Right lobe of liver (tissue), 6 donors: ENCODE measurements around the gene ACAP3. TPM values are rescaled to one million over a fixed set of nuclear protein-coding genes. Genes with fewer than 3 reads are reported as not detected.
A peak's percentile ranks its signal among the peaks of the same experiment; 100 is the strongest.
"Not testable (repeated sequence)": the region's sequence is repeated elsewhere in the genome, so short reads cannot be mapped to it uniquely, and the experiment has no call there.

Experiments used
- ATAC-seq, 4 donors: fragments of 200-7000 bp; cut with Tn5 transposase; one replicate each; pipeline ENCODE4 v1.9.1; 2020; ENCODE audit warnings: mild to moderate bottlenecking in 4 of 4, moderate library complexity in 4 of 4
- DNase-seq, 3 donors: peaks; one replicate each; pipeline ENCODE4 v3.0.0-alpha.2; 2020
- H3K27ac ChIP-seq, 3 donors: fragments of 200-600 bp; one replicate each; pipeline ENCODE4 v1.8.0; 2022
- H3K27me3 ChIP-seq, 2 donors: fragments of 200-600 bp; one replicate each; pipeline ENCODE4 v1.8.0; 2022
- H3K36me3 ChIP-seq, 4 donors: fragments of 200-600 bp; sonication (generic) in 1 of 4; one replicate each; pipeline versions ENCODE4 v1.5.1 to v1.8.0; 2017 to 2022; ENCODE audit warnings: control low read depth in 1 of 4
- H3K4me1 ChIP-seq, 4 donors: fragments of 200-600 bp; sonication (generic) in 1 of 4; one replicate each; pipeline versions ENCODE4 v1.5.1 to v1.8.0; 2017 to 2022; ENCODE audit warnings: control low read depth in 1 of 4
- H3K4me3 ChIP-seq, 3 donors: fragments of 200-600 bp; one replicate each; pipeline ENCODE4 v1.8.0; 2022
- H3K9me3 ChIP-seq, 4 donors: fragments of 200-600 bp; sonication (generic) in 1 of 4; one replicate each; pipeline versions ENCODE4 v1.5.1 to v1.8.0; 2017 to 2022; ENCODE audit warnings: control low read depth in 1 of 4
- POLR2A ChIP-seq: fragments of 450-650 bp; IDR thresholded peaks from one replicate; pipeline ENCODE4 v1.6.1; 2017; ENCODE audit warnings: antibody characterized with exemption, mild to moderate bottlenecking
- WGBS: methylation state at CpG from one replicate; pipeline ENCODE4 v1.1.6; 2018; ENCODE audit warnings: low coverage, low lambda C conversion rate; ENCODE audit not compliant: insufficient coverage; ENCODE audit errors: missing lambda C conversion rate; 5-methylcytosine and 5-hydroxymethylcytosine counted together
- intact Hi-C, 2 donors: fragments of 100-400 bp; cut with DNase I; formaldehyde crosslinking; loops; one replicate each; pipeline versions ENCODE4 v1.11.2 to v1.14.1; 2022
- total RNA-seq, 6 experiments: library from RNA; depleted of rRNA in 2 of 6; stranded (reverse); fragments of >200 nt in 2 of 6; fragmentation: NEBNext Ultra II Directional in 3 of 6; extraction: Animal tissue kit (Norgen Biotek cat#: 25700) in 3 of 6; gene quantifications; one replicate each; pipeline versions ENCODE4 v1.1.0 to v1.2.4, GENCODE V29; 2016 to 2023
- TF ChIP-seq, protein P1 (sequence below), 4 donors: fragments of 200-600 bp in 3 of 4; fragments of 450-650 bp in 1 of 4; IDR thresholded peaks; one replicate each; pipeline versions ENCODE4 v1.5.1 to v1.8.0; 2016 to 2022; ENCODE audit warnings: antibody characterized with exemption in 4 of 4, mild to moderate bottlenecking in 2 of 4
- donor health status: DM: no; HTN: yes; CAD: no.
- donor health status: DM: no; HTN: no; CAD: no.
- donor health status: DM: no; HTN: no; CAD: no.
- donor health status: DM: no; HTN: yes; CAD: no.
- donor health status: DM: no; HTN: yes; CAD: no.

Gene ACAP3
- total RNA-seq, 6 experiments from 2014 or later, result 20.1 to 28.0 (median 22.0) TPM

DNA sequence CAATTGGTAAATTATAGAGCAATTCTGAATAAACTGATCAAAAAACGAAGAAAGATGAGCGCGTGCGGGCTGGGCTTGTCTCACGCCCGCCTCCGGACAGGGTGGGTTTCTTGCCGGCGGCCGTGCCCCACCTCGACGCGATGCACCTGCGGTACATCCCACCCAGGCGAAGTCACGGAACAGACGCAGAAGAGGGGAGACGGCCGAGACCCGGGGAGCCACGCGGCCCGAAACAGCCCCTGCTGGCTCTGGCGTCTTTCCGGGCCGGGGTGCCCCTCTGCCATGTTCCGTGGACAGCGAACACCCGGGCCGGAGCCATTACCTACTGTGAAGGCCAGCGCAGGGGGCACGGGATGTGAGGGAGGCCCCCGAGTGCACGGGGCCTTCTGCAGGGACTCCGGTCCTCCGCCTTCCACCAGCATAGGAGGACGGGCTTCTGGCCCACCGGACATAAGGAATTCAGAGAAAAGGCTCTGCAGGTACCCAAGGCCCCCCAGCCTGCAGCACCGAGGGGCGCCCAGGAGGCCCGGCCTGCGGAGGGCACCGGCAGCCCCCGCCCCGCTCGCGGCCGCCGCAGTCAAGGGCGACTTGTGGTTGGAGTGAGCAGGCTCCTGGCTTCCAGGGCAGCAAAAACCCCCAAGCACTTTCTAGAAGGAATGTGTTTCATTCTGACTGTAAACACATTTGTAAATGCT is 53.6 kb downstream of the ACAP3 start:
- Histone ChIP-seq H3K36me3 (peaks cover 0 to 34% (median 11%) of the 10 kb centered on the region in 4 donors), H3K4me1 (no peaks in the 10 kb centered on the region), H3K27me3 (no peaks in the 10 kb centered on the region), H3K4me3 (no peak overlapping the region), H3K9me3 (no peaks in the 10 kb centered on the region), H3K27ac (no peak overlapping the region)
- TF ChIP-seq, protein P1, sequence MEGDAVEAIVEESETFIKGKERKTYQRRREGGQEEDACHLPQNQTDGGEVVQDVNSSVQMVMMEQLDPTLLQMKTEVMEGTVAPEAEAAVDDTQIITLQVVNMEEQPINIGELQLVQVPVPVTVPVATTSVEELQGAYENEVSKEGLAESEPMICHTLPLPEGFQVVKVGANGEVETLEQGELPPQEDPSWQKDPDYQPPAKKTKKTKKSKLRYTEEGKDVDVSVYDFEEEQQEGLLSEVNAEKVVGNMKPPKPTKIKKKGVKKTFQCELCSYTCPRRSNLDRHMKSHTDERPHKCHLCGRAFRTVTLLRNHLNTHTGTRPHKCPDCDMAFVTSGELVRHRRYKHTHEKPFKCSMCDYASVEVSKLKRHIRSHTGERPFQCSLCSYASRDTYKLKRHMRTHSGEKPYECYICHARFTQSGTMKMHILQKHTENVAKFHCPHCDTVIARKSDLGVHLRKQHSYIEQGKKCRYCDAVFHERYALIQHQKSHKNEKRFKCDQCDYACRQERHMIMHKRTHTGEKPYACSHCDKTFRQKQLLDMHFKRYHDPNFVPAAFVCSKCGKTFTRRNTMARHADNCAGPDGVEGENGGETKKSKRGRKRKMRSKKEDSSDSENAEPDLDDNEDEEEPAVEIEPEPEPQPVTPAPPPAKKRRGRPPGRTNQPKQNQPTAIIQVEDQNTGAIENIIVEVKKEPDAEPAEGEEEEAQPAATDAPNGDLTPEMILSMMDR (IDR thresholded peaks at IDR 0.05), result no peak
- TF ChIP-seq POLR2A, result no peak
- DNase-seq (no peak), ATAC-seq (no peak)
- WGBS, result 90% methylated on average over 14 of the region's 50 CpGs
- intact Hi-C loops, result no loop called here

DNA sequence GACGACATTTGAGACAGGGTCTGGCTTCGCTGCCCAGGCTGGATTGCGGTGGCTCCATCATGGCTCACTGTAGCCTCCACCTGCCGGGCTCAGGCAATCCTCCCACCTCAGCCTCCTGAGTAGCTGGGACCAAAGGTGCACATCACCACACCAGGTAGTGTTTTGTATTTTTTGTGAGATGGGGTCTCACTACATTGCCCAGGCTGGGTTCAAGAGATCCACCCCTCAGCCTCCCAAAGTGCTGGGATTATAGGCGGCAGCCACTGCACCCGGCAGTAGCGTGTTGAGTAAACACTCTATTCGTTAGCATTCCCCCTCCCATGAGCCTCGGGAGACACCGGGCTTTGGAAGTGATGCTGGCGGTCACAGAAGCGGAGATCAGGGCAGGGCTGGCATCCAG is 54.4 kb downstream of the ACAP3 start:
- intact Hi-C loops, result no loop called here
- peaks cover 0 to 34% (median 11%) of the 10 kb centered on the region in 4 donors for H3K36me3 ChIP-seq

DNA sequence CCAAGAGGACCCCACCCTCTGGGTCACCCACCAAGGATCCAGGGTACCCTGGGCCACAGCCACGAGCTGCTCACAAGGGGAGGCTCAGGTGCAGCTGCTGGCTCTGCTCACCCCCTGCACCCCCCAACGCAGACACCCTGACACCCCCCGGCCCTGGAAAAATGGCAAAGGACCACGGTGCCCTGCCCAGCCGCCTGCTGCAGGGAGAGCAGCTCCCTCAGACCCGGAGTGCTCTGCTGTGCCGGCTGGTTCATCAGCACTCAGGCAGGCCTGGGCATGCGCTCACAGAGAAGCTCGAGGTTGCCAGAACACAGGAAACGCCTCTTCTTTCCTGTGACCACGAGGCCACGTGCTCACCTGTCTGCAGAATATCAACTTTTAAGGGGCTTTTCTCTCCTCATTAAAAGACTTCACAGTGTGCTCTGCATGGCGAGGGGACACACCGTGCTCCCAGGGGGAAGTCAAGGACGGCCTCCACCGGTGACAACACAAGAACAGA is 56.9 kb downstream of the ACAP3 start:
- no peaks in the 10 kb centered on the region for H3K4me1 ChIP-seq
- peak; percentile 5 to 48 (median 25) for ATAC-seq
- 72% methylated on average over 11 of the region's 16 CpGs for WGBS
- H3K27ac ChIP-seq, result no peak overlapping the region
- H3K36me3 ChIP-seq, result peaks cover 0 to 24% (median 8%) of the 10 kb centered on the region in 4 donors
- no peaks in the 10 kb centered on the region for H3K27me3 ChIP-seq
- no peak for TF ChIP-seq POLR2A
- TF ChIP-seq, protein P1 (IDR thresholded peaks at IDR 0.05), result no peak
- H3K4me3 ChIP-seq, result no peak overlapping the region
- peak in 2 of 3 donors; percentile 25 to 50 for DNase-seq
- intact Hi-C loops, result no loop called here
- H3K9me3 ChIP-seq, result no peaks in the 10 kb centered on the region

More for the DNA sequence above, 54.4 kb downstream of the ACAP3 start:
- Histone ChIP-seq H3K9me3 (no peaks in the 10 kb centered on the region), H3K27ac (no peak overlapping the region), H3K4me1 (no peaks in the 10 kb centered on the region), H3K27me3 (no peaks in the 10 kb centered on the region), H3K4me3 (no peak overlapping the region)
- WGBS, result 77% methylated on average over 10 of the region's 12 CpGs
- DNase-seq, result no peak
- no peak for ATAC-seq
- TF ChIP-seq, protein P1 (IDR thresholded peaks at IDR 0.05), result no peak
- TF ChIP-seq POLR2A, result no peak

DNA sequence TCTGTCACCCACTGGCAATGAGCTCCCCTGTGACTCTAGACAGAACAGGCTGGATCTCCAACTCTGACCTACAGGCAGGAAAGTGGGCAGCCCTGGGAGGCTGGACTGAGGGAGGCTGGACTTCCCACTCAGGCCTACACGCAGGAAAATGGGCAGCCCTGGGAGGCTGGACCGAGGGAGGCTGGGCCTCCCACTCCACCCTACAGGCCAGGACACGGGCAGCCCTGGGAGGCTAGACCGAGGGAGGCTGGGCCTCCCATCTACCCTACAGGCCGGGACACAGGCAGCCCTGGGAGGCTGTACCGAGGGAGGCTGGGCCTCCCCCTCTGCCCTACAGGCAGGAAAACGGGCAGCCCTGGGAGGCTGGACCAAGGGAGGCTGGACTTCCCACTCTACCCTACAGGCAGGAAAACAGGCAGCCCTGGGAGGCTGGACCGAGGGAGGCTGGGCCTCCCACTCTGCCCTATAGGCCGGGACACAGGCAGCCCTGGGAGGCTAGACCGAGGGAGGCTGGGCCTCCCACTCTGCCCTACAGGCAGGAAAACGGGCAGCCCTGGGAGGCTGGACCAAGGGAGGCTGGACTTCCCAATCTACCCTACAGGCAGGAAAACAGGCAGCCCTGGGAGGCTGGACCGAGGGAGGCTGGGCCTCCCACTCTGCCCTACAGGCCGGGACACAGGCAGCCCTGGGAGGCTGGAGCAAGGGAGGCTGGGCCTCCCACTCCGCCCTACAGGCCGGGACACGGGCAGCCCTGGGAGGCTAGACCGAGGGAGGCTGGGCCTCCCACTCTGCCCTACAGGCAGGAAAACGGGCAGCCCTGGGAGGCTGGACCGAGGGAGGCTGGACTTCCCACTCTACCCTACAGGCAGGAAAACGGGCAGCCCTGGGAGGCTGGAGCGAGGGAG is 59.5 kb downstream of the ACAP3 start:
- H3K9me3 ChIP-seq, H3K27me3 ChIP-seq, H3K36me3 ChIP-seq, H3K4me1 ChIP-seq, ATAC-seq, DNase-seq, H3K4me3 ChIP-seq, H3K27ac ChIP-seq: not testable (repeated sequence)
- no CpG with 5 or more reads among the region's 21 CpGs for WGBS
- intact Hi-C loops, result loop anchor here in 1 of 2 donors (10.0 kb wide), 1 partner anchor 47 kb away; no protein-coding TSS in a partner anchor
